ENCODE data around the gene ZNF804A.

The ZNF804A gene

GRCh38 chr2:184698476-184698875, 100.1 kb downstream of the ZNF804A start:
- no peak overlapping the region for H3K9ac ChIP-seq (ENCODE audit: low read depth, low read length)
- TF ChIP-seq CTCF (IDR thresholded peaks at IDR 0.05; ENCODE audit: borderline replicate concordance, extremely low read depth, low read length, poor library complexity, severe bottlenecking) (no peak), EZH2 (IDR thresholded peaks at IDR 0.05; ENCODE audit: borderline replicate concordance, low read depth, low read length, severe bottlenecking) (no peak)
- no peaks in the 10 kb centered on the region for H3K36me3 ChIP-seq (ENCODE audit: insufficient read depth, low read length)
- no peak overlapping the region for H3K4me3 ChIP-seq (ENCODE audit: low read depth in 1 of 2, low read length in 2 of 2)
- no peaks in the 10 kb centered on the region for H3K9me3 ChIP-seq (ENCODE audit: insufficient read depth, low read length, severe bottlenecking)
- H4K20me1 ChIP-seq (ENCODE audit: insufficient read depth, low read length): no peaks in the 10 kb centered on the region
- DNase-seq (no peak), ATAC-seq (ENCODE audit: insufficient read depth, low read depth) (no peak)
- H2AFZ ChIP-seq (ENCODE audit: low read depth, low read length): no peak overlapping the region
- no peak overlapping the region for H3K4me2 ChIP-seq (ENCODE audit: insufficient read depth, low read length)
- H3K4me1 ChIP-seq (ENCODE audit: insufficient read depth, low read length): no peaks in the 10 kb centered on the region
- H3K79me2 ChIP-seq (ENCODE audit: insufficient read depth, low read length): no peaks in the 10 kb centered on the region
- H3K27me3 ChIP-seq (ENCODE audit: insufficient read depth, low read length, poor library complexity): no peaks in the 10 kb centered on the region
- H3K27ac ChIP-seq (ENCODE audit: low read length): no peak overlapping the region

- H4K20me1 ChIP-seq (ENCODE audit: insufficient read depth, low read length): no peaks in the 10 kb centered on the region
- H3K36me3 ChIP-seq (ENCODE audit: insufficient read depth, low read length): no peaks in the 10 kb centered on the region
- TF ChIP-seq CTCF (IDR thresholded peaks at IDR 0.05; ENCODE audit: borderline replicate concordance, extremely low read depth, low read length, poor library complexity, severe bottlenecking) (no peak), EZH2 (IDR thresholded peaks at IDR 0.05; ENCODE audit: borderline replicate concordance, low read depth, low read length, severe bottlenecking) (no peak)
- no peak overlapping the region for H3K27ac ChIP-seq (ENCODE audit: low read length)
- H2AFZ ChIP-seq (ENCODE audit: low read depth, low read length): no peak overlapping the region
- H3K4me3 ChIP-seq (ENCODE audit: low read depth in 1 of 2, low read length in 2 of 2): no peak overlapping the region
- no peaks in the 10 kb centered on the region for H3K4me1 ChIP-seq (ENCODE audit: insufficient read depth, low read length)
- no peak overlapping the region for H3K9ac ChIP-seq (ENCODE audit: low read depth, low read length)
- ATAC-seq (ENCODE audit: insufficient read depth, low read depth): no peak
- no peak overlapping the region for H3K4me2 ChIP-seq (ENCODE audit: insufficient read depth, low read length)
- no peak for DNase-seq
- peaks cover 9% of the 10 kb centered on the region for H3K9me3 ChIP-seq (ENCODE audit: insufficient read depth, low read length, severe bottlenecking)
- no peaks in the 10 kb centered on the region for H3K79me2 ChIP-seq (ENCODE audit: insufficient read depth, low read length)
- H3K27me3 ChIP-seq (ENCODE audit: insufficient read depth, low read length, poor library complexity): no peaks in the 10 kb centered on the region
Measured at GRCh38 chr2:184721881-184722280, 123.6 kb downstream of the ZNF804A start.

- no peak overlapping the region for H3K4me3 ChIP-seq (ENCODE audit: low read depth in 1 of 2, low read length in 2 of 2)
- H3K9ac ChIP-seq (ENCODE audit: low read depth, low read length): no peak overlapping the region
- no peaks in the 10 kb centered on the region for H3K79me2 ChIP-seq (ENCODE audit: insufficient read depth, low read length)
- no peaks in the 10 kb centered on the region for H3K9me3 ChIP-seq (ENCODE audit: insufficient read depth, low read length, severe bottlenecking)
- H3K27me3 ChIP-seq (ENCODE audit: insufficient read depth, low read length, poor library complexity): no peaks in the 10 kb centered on the region
- DNase-seq (no peak), ATAC-seq (ENCODE audit: insufficient read depth, low read depth) (no peak)
- no peaks in the 10 kb centered on the region for H3K36me3 ChIP-seq (ENCODE audit: insufficient read depth, low read length)
- H3K27ac ChIP-seq (ENCODE audit: low read length): no peak overlapping the region
- TF ChIP-seq CTCF (IDR thresholded peaks at IDR 0.05; ENCODE audit: borderline replicate concordance, extremely low read depth, low read length, poor library complexity, severe bottlenecking): no peak
- H3K4me2 ChIP-seq (ENCODE audit: insufficient read depth, low read length): no peak overlapping the region
- H4K20me1 ChIP-seq (ENCODE audit: insufficient read depth, low read length): no peaks in the 10 kb centered on the region
- H3K4me1 ChIP-seq (ENCODE audit: insufficient read depth, low read length): no peaks in the 10 kb centered on the region
- H2AFZ ChIP-seq (ENCODE audit: low read depth, low read length): no peak overlapping the region
Measured at GRCh38 chr2:184727813-184728212, 129.5 kb downstream of the ZNF804A start.

GRCh38 chr2:184728411-184728810, 130.1 kb downstream of the ZNF804A start:
- Histone ChIP-seq H4K20me1 (ENCODE audit: insufficient read depth, low read length) (no peaks in the 10 kb centered on the region), H3K27me3 (ENCODE audit: insufficient read depth, low read length, poor library complexity) (no peaks in the 10 kb centered on the region), H3K79me2 (ENCODE audit: insufficient read depth, low read length) (no peaks in the 10 kb centered on the region), H3K4me3 (ENCODE audit: low read depth in 1 of 2, low read length in 2 of 2) (no peak overlapping the region), H3K4me1 (ENCODE audit: insufficient read depth, low read length) (no peaks in the 10 kb centered on the region), H3K36me3 (ENCODE audit: insufficient read depth, low read length) (no peaks in the 10 kb centered on the region), H3K9me3 (ENCODE audit: insufficient read depth, low read length, severe bottlenecking) (no peaks in the 10 kb centered on the region), H3K4me2 (ENCODE audit: insufficient read depth, low read length) (no peak overlapping the region), H3K9ac (ENCODE audit: low read depth, low read length) (no peak overlapping the region), H2AFZ (ENCODE audit: low read depth, low read length) (no peak overlapping the region), H3K27ac (ENCODE audit: low read length) (no peak overlapping the region)
- no peak for ATAC-seq (ENCODE audit: insufficient read depth, low read depth)
- TF ChIP-seq EZH2 (IDR thresholded peaks at IDR 0.05; ENCODE audit: borderline replicate concordance, low read depth, low read length, severe bottlenecking) (no peak), CTCF (IDR thresholded peaks at IDR 0.05; ENCODE audit: borderline replicate concordance, extremely low read depth, low read length, poor library complexity, severe bottlenecking) (no peak)
- no peak for DNase-seq
